ENCODE results near the gene STK10. TPM values are rescaled to one million over a fixed set of nuclear protein-coding genes. Genes with fewer than 3 reads are reported as not detected.

STK10 gene
- total RNA-seq, 1 donor from 2014 or later: 9.1 TPM

DNA sequence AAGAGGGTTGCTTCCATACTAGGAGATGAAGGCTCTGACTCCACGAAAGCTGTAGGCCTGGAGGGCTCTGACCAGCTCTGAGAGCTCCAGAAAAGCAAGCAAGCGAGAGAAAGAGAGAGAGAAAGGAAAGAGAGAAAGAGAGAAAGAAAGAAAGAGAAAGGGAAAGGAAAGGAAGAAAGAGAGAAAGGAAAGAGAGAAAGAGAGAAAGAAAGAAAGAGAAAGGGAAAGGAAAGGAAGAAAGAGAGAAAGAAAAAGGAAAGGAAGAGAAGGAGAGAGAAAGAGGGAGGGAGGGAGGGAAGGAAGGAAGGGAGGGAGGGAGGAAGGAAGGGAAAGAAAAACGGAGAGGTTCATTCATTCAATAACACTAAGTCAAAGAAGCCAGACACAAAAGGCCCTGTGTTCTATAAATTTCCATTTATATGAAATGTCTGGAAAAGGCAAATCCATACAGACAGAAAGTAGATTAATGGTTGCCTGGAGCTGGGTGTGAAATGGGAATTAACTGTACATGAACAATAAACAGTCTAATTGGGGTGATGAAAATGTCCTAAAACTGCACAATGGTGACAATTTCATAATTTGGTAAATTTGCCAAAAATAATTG, 1.8 kb upstream of the STK10 start:
- DNase-seq (ENCODE audit: low spot score): no peak
- no peak for ATAC-seq

- no peak for ATAC-seq
- peak; percentile 42 for DNase-seq (ENCODE audit: low spot score)
Measured at GRCh38 chr5:172188893-172189692, 1.1 kb upstream of the STK10 start.

DNA sequence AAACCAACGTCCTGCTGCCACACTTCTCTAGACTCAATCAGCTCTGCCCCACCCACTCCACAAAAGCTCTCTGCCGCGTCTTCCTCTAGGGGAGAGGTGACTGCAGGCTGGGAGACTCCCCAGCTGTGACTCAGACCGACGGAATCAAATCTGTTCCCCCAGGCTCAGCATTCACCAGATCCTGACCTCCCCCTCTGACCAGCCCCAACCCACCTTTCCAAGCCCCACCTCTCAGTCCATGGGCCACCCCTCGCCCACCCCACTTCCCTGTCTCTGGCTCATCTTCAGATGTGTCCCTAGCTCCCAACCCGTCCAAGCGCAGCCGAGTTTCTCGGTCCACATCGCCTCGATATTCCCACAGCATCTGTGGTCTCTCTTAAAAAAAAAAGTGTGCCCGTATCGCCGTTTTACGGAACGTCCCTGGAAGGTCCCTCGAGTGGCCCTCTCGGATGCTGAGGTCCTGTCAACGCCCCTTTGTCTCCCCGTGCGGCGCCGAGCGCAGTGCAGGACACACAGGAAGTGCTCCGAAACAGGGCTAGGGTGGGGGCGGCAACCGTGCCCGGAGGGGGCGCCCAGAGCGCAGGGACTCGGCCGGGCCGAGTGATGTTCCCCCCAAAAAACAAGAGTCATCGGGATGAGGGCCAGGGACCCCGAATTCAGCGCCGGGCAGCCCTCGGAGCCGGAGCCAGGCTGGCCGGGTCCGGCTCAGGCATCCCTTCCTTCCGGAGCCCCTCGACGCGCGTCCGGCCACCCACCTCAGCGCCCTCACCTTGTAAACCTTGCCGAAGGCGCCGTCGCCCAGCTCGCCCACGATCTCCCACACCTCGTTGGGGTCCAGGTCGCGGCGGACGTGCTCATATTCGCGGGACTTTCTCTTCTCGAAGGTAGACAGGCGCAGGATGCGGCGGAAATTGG, 649 bp downstream of the STK10 start:
- DNase-seq (ENCODE audit: low spot score): peak; percentile 62
- peak; percentile 2 for ATAC-seq

GRCh38 chr5:172186114-172186695, 1.8 kb downstream of the STK10 start:
- DNase-seq (ENCODE audit: low spot score) (no peak), ATAC-seq (no peak)

DNA sequence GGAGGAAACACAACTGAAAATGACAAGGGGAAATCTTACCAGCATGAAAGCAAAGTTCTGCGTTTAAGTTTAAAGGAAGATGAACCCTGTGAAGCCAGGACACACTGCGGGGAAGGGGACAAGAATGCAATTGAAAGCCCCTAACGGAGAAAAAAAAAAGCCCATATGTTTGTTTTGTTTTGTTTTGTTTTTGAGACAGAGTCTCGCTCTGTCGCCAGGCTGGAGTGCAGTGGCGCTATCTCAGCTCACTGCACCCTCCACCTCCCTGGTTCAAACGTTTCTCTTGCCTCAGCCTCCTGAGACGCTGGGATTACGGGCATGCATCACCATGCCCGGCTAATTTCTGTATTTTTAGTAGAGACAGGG, 2.9 kb downstream of the STK10 start:
- DNase-seq (ENCODE audit: low spot score): no peak
- no peak for ATAC-seq

DNA sequence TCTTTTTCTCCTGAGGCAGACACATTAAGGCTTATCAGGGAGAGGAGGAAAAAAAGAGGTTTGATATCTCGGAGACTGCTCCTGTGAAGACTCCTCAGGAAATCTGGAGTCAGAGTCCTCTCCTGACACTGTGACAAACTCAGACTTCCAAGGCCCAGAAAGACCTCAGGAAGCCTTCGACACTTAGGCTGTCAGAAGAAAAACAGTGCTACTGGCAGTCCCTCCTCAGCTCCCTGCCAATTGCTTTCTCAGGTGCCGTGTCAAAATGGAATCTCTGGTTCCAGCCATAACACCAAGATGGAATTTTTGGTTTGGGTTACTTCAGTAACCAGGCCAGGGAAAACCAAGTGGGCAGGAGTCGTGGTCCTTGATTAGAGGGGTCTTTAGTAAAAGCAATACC, 4.1 kb downstream of the STK10 start:
- no peak for ATAC-seq
- no peak for DNase-seq (ENCODE audit: low spot score)

DNA sequence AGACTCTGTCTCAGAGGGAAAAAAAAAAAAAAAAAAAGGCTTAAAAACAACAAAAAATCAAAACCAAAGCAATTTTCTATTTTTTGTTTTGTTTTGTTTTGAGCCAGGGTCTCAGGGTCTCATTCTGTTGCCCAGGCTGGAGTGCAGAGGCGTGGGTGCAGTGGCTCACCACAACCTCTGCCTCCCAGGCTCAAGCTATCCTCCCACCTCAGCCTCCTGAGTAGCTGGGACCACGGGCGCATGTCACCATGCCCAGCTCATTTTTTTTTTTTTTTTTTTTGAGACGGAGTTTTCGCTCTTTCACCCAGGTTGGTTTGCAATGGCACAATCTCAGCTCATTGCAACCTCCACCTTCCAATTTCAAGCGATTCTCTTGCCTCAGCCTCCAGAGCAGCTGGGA, 5.7 kb downstream of the STK10 start:
- DNase-seq (ENCODE audit: low spot score) (no peak), ATAC-seq (no peak)

- ATAC-seq (no peak), DNase-seq (ENCODE audit: low spot score) (no peak)
Measured at GRCh38 chr5:172180936-172181335, 7.1 kb downstream of the STK10 start.

- DNase-seq (ENCODE audit: low spot score): no peak
- peak; percentile 45 for ATAC-seq
Measured at GRCh38 chr5:172178991-172179989, 8.7 kb downstream of the STK10 start.

- ATAC-seq: no peak
- no peak for DNase-seq (ENCODE audit: low spot score)
Measured at GRCh38 chr5:172178301-172178987, 9.6 kb downstream of the STK10 start.

- no peak for ATAC-seq
Measured at GRCh38 chr5:172177176-172177575, 10.8 kb downstream of the STK10 start.

GRCh38 chr5:172175263-172175719, 12.7 kb downstream of the STK10 start:
- peak; percentile 43 for ATAC-seq
- no peak for DNase-seq (ENCODE audit: low spot score)

More at GRCh38 chr5:172177176-172177575, 10.8 kb downstream of the STK10 start:
- no peak for DNase-seq (ENCODE audit: low spot score)

DNA sequence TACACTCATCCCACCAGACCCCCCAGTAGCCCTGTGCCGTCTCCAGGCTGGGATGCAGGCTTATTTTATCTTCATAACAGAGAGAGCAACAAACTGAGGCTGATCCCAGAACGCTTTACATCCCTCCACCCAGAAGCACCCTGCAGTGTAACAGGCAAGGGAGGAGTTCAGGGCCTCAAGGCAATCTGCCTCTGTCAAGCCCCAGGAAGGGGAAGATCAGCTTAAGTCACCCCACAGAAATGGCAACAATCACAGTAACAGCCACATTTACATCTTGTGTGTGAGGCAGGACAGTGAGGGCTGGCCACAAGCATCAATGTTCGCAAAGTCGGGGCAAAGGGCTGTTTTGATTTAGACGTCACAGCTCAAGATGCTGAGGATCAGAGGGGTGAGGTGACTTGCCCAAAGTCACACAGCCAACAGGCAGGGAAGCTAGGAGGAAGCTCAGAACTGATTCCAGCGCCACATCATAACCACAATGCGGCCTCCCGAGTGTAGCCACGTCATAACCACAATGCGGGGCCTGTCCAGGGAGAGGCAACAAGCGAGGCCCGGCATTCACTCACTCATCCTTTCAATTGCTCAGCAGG, 14.4 kb downstream of the STK10 start:
- DNase-seq (ENCODE audit: low spot score) (no peak), ATAC-seq (no peak)

DNA sequence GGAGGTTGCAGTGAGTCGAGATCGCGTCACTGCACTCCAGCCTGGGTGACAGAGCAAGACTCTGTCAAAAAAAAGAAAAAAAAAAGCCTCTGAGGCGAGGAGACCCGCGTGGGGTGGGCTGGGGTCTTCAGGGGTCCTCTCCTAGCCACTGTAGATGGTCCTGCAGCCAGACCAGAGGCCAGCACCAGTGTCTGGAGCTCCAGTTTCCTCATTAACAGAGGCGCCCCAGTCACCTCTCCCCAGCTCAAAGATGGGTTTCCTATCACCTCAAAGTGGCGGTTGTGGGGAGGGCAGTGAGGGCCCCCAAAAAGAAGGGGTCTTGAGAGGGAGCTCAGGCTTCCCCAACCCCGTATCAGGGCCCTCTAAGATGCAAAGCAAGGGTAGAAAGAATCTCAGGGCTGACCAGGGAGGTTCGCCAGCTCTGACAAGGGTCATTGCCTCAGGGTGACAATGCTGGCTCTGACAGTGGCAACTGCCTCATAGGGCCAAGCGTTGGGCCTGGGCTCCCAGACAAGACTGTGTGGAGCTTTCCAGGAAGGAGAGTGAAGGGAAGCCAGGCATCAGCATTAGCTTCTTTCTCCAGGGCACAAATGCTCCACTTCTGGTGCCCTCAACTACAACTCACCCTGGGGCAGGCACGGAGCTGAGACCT, 15.0 kb downstream of the STK10 start:
- DNase-seq (ENCODE audit: low spot score) (no peak), ATAC-seq (no peak)

DNA sequence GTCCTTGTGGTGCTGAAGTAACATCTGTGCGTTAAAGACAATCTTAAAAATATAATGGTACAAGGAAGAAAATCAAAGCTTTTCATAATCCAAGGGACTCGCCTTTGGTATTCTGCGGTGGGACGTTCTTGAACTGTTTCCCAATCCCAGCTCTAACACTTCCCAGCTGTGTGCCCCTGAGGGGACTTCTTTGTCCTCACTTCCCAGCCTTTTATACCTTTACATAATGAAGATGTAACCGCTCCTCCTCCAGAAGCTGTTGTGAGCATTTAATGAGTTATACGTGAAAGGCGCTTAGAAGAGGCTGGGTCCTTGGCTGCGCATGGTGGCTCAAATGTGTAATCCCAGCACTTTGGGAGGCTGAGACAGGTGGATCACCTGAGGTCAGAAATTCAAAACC, 16.9 kb downstream of the STK10 start:
- ATAC-seq: no peak
- no peak for DNase-seq (ENCODE audit: low spot score)

DNA sequence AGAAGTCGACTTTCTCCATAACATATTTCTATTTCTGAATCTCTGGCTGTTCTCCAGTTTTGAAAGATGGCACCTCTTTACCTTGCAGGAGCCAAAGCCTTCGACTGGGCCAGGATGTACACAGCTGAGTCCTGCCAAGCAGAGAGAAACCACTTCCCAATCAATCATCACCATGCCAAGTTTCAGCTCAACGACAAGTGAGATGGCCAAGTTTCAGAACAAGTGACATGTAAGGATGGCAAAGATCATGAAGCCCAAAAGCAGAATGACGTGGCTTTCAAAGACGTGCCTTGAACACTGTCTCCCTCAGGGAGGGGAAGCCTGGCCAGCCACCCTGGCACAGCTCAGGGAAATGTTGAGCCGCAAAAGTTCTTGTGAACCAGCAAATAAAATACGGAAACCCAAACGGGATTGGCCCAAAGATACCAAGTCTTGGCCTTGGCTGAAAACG, 17.7 kb downstream of the STK10 start:
- DNase-seq (ENCODE audit: low spot score) (no peak), ATAC-seq (peak; percentile 53)

DNA sequence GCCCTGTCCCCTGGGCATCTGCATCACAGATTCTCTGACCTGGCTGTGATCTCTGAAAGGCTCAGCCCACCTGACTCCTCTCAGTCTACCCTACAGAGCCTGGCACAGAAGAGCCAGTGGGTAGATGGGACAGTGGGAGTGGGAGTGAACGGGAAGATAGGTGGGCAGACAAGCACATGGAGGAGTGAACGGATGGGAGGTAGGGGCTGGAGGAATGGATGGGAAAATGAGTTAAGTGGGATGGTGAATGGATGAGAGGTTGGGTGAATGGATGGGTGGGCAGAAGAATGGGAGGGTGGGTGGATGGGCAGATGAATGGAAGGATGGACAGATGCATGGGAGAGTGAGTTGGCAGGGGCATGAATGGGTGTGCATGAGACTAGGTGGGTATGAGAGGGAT, 18.8 kb downstream of the STK10 start:
- no peak for DNase-seq (ENCODE audit: low spot score)
- ATAC-seq: no peak

GRCh38 chr5:172168311-172168710, 19.7 kb downstream of the STK10 start:
- no peak for DNase-seq (ENCODE audit: low spot score)
- ATAC-seq: no peak
